GM21390 (cell line): Measurements from ENCODE around the gene ASB8.
"Not testable (repeated sequence)": the region's sequence is repeated elsewhere in the genome, so short reads cannot be mapped to it uniquely, and the experiment has no call there.

ENCODE experiments used
- ATAC-seq: cut with Tn5 transposase; IDR thresholded peaks from one replicate; pipeline ENCODE4 v1.9.1; 2021; ENCODE audit not compliant: unreplicated experiment

The ASB8 gene

GRCh38 chr12:48142818-48143674 is 14.3 kb downstream of the ASB8 start:
- ATAC-seq, result no peak

GRCh38 chr12:48135027-48135426 is 22.3 kb downstream of the ASB8 start:
- no peak for ATAC-seq

GRCh38 chr12:48132826-48133225 is 24.5 kb downstream of the ASB8 start:
- no peak for ATAC-seq

GRCh38 chr12:48131517-48131916 is 25.8 kb downstream of the ASB8 start:
- ATAC-seq, result no peak

- ATAC-seq, result no peak
Observed at GRCh38 chr12:48129376-48129775, 27.9 kb downstream of the ASB8 start.

- no peak for ATAC-seq
Observed at GRCh38 chr12:48128800-48129199, 28.5 kb downstream of the ASB8 start.

GRCh38 chr12:48126953-48127630 is 30.2 kb downstream of the ASB8 start:
- ATAC-seq, result no peak

GRCh38 chr12:48125985-48126384 is 31.3 kb downstream of the ASB8 start:
- ATAC-seq, result no peak

GRCh38 chr12:48125542-48125941 is 31.8 kb downstream of the ASB8 start:
- ATAC-seq, result not testable (repeated sequence)

GRCh38 chr12:48123169-48123568 is 34.1 kb downstream of the ASB8 start:
- no peak for ATAC-seq

- no peak for ATAC-seq
Observed at GRCh38 chr12:48122065-48122834, 35.1 kb downstream of the ASB8 start.

GRCh38 chr12:48121522-48121921 is 35.8 kb downstream of the ASB8 start:
- no peak for ATAC-seq

- ATAC-seq, result no peak
Observed at GRCh38 chr12:48119834-48120195, 37.5 kb downstream of the ASB8 start.

- peak; percentile 99 for ATAC-seq
Observed at GRCh38 chr12:48119078-48119833, 38.1 kb downstream of the ASB8 start, which contains the start of gene PFKM. PFKM (plus strand) TSS chr12:48119364; CDS start chr12:48122775, 3,411 bp downstream.

- ATAC-seq, result no peak
Observed at GRCh38 chr12:48118284-48118871, 38.9 kb downstream of the ASB8 start.

GRCh38 chr12:48115957-48116356 is 41.4 kb downstream of the ASB8 start:
- no peak for ATAC-seq

- not testable (repeated sequence) for ATAC-seq
Observed at GRCh38 chr12:48111312-48111693, 46.0 kb downstream of the ASB8 start.

GRCh38 chr12:48110691-48111311 is 46.5 kb downstream of the ASB8 start:
- no peak for ATAC-seq

- no peak for ATAC-seq
Observed at GRCh38 chr12:48109424-48109823, 47.9 kb downstream of the ASB8 start.
